A673 (cell line): Measurements from ENCODE around the gene RUBCNL. TPM values are rescaled to one million over a fixed set of nuclear protein-coding genes. Genes with fewer than 3 reads are reported as not detected.
A peak's percentile ranks its signal among the peaks of the same experiment; 100 is the strongest.

ENCODE experiments used
- BruUV-seq: library from RNA; stranded (reverse); fragments of 400-500 nt; replicated peaks from 2 replicates; lab custom pipeline; 2021; lab: Mats Ljungman, UMichigan
- CTCF ChIA-PET: fragments of 300-600 bp; sonication (Branson Sonifier 250); formaldehyde crosslinking; loops from one replicate; lab custom pipeline; 2022; ENCODE audit warnings: antibody characterized with exemption; lab: Charles Lee
- POLR2A ChIA-PET: fragments of 300-600 bp; sonication (Branson Sonifier 250); formaldehyde crosslinking; loops from one replicate; lab custom pipeline; 2022; ENCODE audit warnings: antibody characterized with exemption; ENCODE audit not compliant: low non-redundant PET; lab: Charles Lee
- DNase-seq: peaks from one replicate; pipeline ENCODE4 v3.0.0-alpha.2; 2015; ENCODE audit warnings: low spot score
- H3K27ac ChIP-seq: fragments of 200-600 bp; sonication (generic); 2 replicates; pipeline ENCODE4 v1.5.1; 2016; ENCODE audit warnings: mixed run types, low read depth, mild to moderate bottlenecking, mixed read lengths, antibody characterized with exemption, low read length; ENCODE audit not compliant: poor library complexity, severe bottlenecking
- H3K27me3 ChIP-seq: fragments of 200-600 bp; sonication (generic); replicated peaks from 2 replicates; pipeline ENCODE4 v1.6.1; 2017; ENCODE audit warnings: mixed run types, low read depth, mild to moderate bottlenecking, mixed read lengths, antibody characterized with exemption, low read length; ENCODE audit not compliant: insufficient read depth, poor library complexity
- H3K36me3 ChIP-seq: fragments of 200-600 bp; sonication (generic); 2 replicates; pipeline ENCODE4 v1.6.1; 2016; ENCODE audit warnings: mixed run types, mild to moderate bottlenecking, mixed read lengths, antibody characterized with exemption, low read length; ENCODE audit not compliant: insufficient read depth, poor library complexity, severe bottlenecking
- H3K4me1 ChIP-seq: fragments of 200-600 bp; sonication (generic); 2 replicates; pipeline ENCODE4 v1.6.1; 2017; ENCODE audit warnings: mixed run types, mild to moderate bottlenecking, mixed read lengths, antibody characterized with exemption, low read length; ENCODE audit not compliant: insufficient read depth, poor library complexity, severe bottlenecking
- H3K4me3 ChIP-seq: fragments of 200-600 bp; sonication (generic); 2 replicates; pipeline ENCODE4 v1.5.1; 2016; ENCODE audit warnings: low read depth, mixed run types, mild to moderate bottlenecking, mixed read lengths, low read length; ENCODE audit not compliant: poor library complexity, severe bottlenecking
- H3K9me3 ChIP-seq: fragments of 200-600 bp; sonication (generic); 2 replicates; pipeline ENCODE4 v1.6.1; 2016; ENCODE audit warnings: mixed run types, low read depth, mild to moderate bottlenecking, mixed read lengths, antibody characterized with exemption, low read length; ENCODE audit not compliant: poor library complexity, severe bottlenecking
- EZH2 ChIP-seq: fragments of 200-600 bp; sonication (generic); IDR thresholded peaks from 2 replicates; pipeline ENCODE4 v1.6.1; 2017; ENCODE audit warnings: borderline replicate concordance, low read depth, mild to moderate bottlenecking, mixed read lengths, antibody characterized with exemption, low read length; ENCODE audit not compliant: poor library complexity, severe bottlenecking
- intact Hi-C: fragments of 100-400 bp; cut with micrococcal nuclease; formaldehyde crosslinking; loops from one replicate; pipeline ENCODE4 v1.10.0; 2022; ENCODE audit not compliant: unreplicated experiment
- total RNA-seq: library from RNA; stranded (reverse); gene quantifications from 2 replicates; pipeline ENCODE4 v1.2.3, GENCODE V29; 2021
- TF ChIP-seq, protein P1 (sequence below): fragments of 300-800, 200-600 bp; sonication (generic); conservative IDR thresholded peaks from 2 replicates; pipeline ENCODE4 v1.5.1; 2017; ENCODE audit warnings: low read depth, mild to moderate bottlenecking, antibody characterized with exemption, low read length, moderate library complexity, mixed read lengths

The RUBCNL gene
- total RNA-seq, 1 experiment from 2014 or later: 126 TPM

- BruUV-seq: no TSS peak
- TF ChIP-seq, protein P1, sequence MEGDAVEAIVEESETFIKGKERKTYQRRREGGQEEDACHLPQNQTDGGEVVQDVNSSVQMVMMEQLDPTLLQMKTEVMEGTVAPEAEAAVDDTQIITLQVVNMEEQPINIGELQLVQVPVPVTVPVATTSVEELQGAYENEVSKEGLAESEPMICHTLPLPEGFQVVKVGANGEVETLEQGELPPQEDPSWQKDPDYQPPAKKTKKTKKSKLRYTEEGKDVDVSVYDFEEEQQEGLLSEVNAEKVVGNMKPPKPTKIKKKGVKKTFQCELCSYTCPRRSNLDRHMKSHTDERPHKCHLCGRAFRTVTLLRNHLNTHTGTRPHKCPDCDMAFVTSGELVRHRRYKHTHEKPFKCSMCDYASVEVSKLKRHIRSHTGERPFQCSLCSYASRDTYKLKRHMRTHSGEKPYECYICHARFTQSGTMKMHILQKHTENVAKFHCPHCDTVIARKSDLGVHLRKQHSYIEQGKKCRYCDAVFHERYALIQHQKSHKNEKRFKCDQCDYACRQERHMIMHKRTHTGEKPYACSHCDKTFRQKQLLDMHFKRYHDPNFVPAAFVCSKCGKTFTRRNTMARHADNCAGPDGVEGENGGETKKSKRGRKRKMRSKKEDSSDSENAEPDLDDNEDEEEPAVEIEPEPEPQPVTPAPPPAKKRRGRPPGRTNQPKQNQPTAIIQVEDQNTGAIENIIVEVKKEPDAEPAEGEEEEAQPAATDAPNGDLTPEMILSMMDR: no peak
- Histone ChIP-seq H3K9me3 (no peaks in the 10 kb centered on the region), H3K36me3 (peaks cover 68% of the 10 kb centered on the region), H3K27ac (peak overlapping the region; percentile 60), H3K4me3 (peak overlapping the region; percentile 10), H3K4me1 (peaks cover 24% of the 10 kb centered on the region), H3K27me3 (no peaks in the 10 kb centered on the region)
- no peak for DNase-seq
- intact Hi-C loops: loop anchor here (10.0 kb wide), 1 partner anchor 333 kb away; no protein-coding TSS in a partner anchor
- ChIA-PET POLR2A (no interaction called here), CTCF (no interaction called here)
Observed at GRCh38 chr13:46382224-46382623, 4.8 kb downstream of the RUBCNL start.

- Histone ChIP-seq H3K4me1 (peaks cover 29% of the 10 kb centered on the region), H3K36me3 (peaks cover 77% of the 10 kb centered on the region), H3K9me3 (no peaks in the 10 kb centered on the region), H3K27me3 (no peaks in the 10 kb centered on the region), H3K4me3 (peak overlapping the region; percentile 11), H3K27ac (peak overlapping the region; percentile 5)
- ChIA-PET POLR2A (no interaction called here), CTCF (no interaction called here)
- DNase-seq: no peak
- intact Hi-C loops: loop anchor here (10.0 kb wide), 1 partner anchor 335 kb away; no protein-coding TSS in a partner anchor
- BruUV-seq: no TSS peak
- TF ChIP-seq, protein P1: no peak
- no peak for TF ChIP-seq EZH2
Observed at GRCh38 chr13:46380242-46380641, 6.8 kb downstream of the RUBCNL start.

GRCh38 chr13:46379611-46380010, 7.4 kb downstream of the RUBCNL start:
- TF ChIP-seq, protein P1: no peak
- no peak for TF ChIP-seq EZH2
- no peaks in the 10 kb centered on the region for H3K9me3 ChIP-seq
- intact Hi-C loops: loop anchor here (10.0 kb wide), 1 partner anchor 335 kb away; no protein-coding TSS in a partner anchor
- peaks cover 35% of the 10 kb centered on the region for H3K4me1 ChIP-seq
- H3K27ac ChIP-seq: no peak overlapping the region
- no peak overlapping the region for H3K4me3 ChIP-seq
- H3K36me3 ChIP-seq: peaks cover 71% of the 10 kb centered on the region
- POLR2A ChIA-PET: no interaction called here
- no peak for DNase-seq
- no TSS peak for BruUV-seq
- H3K27me3 ChIP-seq: no peaks in the 10 kb centered on the region
- CTCF ChIA-PET: no interaction called here
